Activated CD8-positive, alpha-beta T cell treated with anti-CD3 and anti-CD28 coated beads, Interleukin-2, amount 10 ng/mL, durations not matched to agents 7 days and 5 days (primary cell): Measurements from ENCODE around the gene SCUBE3. TPM values are rescaled to one million over a fixed set of nuclear protein-coding genes. Genes with fewer than 3 reads are reported as not detected.

ENCODE experiments used
- total RNA-seq, 2 experiments: library from RNA; stranded (reverse); gene quantifications; one replicate each; pipeline ENCODE4 v1.2.3, GENCODE V29; 2021

Gene SCUBE3
- total RNA-seq, 2 experiments from 2014 or later = 0.03 TPM; not detected in 1

Other genes starting within 250 kb of the SCUBE3 start
- gene TCP11, start 72.6 kb upstream of the SCUBE3 start, total RNA-seq = not detected
- gene ZNF76, start 45.8 kb downstream of the SCUBE3 start, total RNA-seq = 10 to 100 TPM; 39.4 to 41.6 TPM
- 100 to 1,000 TPM; 191 to 195 TPM for gene DEF6, start 83.9 kb downstream of the SCUBE3 start, total RNA-seq
- 10 to 100 TPM; 36.3 to 36.7 TPM for gene PPARD, start 128.6 kb downstream of the SCUBE3 start, total RNA-seq
- 10 to 100 TPM; 20.4 to 21.9 TPM for gene FANCE, start 238.4 kb downstream of the SCUBE3 start, total RNA-seq